Activated naive CD4-positive, alpha-beta T cell treated with anti-CD3 and anti-CD28 coated beads, Interleukin-2, amount 50 U/mL, for 72 hours (primary cell): ENCODE measurements around the gene ATE1. TPM values are rescaled to one million over a fixed set of nuclear protein-coding genes. Genes with fewer than 3 reads are reported as not detected.

Experiments used
- ATAC-seq, 2 donors: fragments of 150-1000 bp; cut with Tn5 transposase; 2 replicates each; pipeline ENCODE4 v1.10.0; 2021; ENCODE audit warnings: mild to moderate bottlenecking in 2 of 2, moderate library complexity in 2 of 2
- DNase-seq, 2 donors: peaks; one replicate each; pipeline ENCODE4 v3.0.0; 2021 to 2022; ENCODE audit warnings: low spot score in 2 of 2
- H3K27ac Mint-ChIP-seq, 2 donors: one replicate each; pipeline ENCODE4 v1.8.0; 2022; ENCODE audit warnings: mild to moderate bottlenecking in 2 of 2, mixed read lengths in 2 of 2
- H3K36me3 Mint-ChIP-seq, 2 donors: one replicate each; pipeline ENCODE4 v1.8.0; 2022; ENCODE audit warnings: mixed read lengths in 2 of 2
- H3K9me3 Mint-ChIP-seq, 2 donors: one replicate each; pipeline ENCODE4 v1.8.0; 2022; ENCODE audit warnings: mixed read lengths in 2 of 2
- total RNA-seq, 2 donors: library from RNA; stranded (reverse); gene quantifications; one replicate each; pipeline ENCODE4 v1.2.3, GENCODE V29; 2022

ATE1 gene
- total RNA-seq, 2 donors from 2014 or later: 9.0 to 18.6 TPM

- DNase-seq (no peak), ATAC-seq (no peak)
- peaks cover 11 to 15% of the 10 kb centered on the region in 2 donors for H3K36me3 Mint-ChIP-seq
- H3K9me3 Mint-ChIP-seq: peaks cover 0 to 9% of the 10 kb centered on the region in 2 donors
- H3K27ac Mint-ChIP-seq: no peak overlapping the region
Measured at GRCh38 chr10:121860810-121861209, 67.0 kb downstream of the ATE1 start.

DNA sequence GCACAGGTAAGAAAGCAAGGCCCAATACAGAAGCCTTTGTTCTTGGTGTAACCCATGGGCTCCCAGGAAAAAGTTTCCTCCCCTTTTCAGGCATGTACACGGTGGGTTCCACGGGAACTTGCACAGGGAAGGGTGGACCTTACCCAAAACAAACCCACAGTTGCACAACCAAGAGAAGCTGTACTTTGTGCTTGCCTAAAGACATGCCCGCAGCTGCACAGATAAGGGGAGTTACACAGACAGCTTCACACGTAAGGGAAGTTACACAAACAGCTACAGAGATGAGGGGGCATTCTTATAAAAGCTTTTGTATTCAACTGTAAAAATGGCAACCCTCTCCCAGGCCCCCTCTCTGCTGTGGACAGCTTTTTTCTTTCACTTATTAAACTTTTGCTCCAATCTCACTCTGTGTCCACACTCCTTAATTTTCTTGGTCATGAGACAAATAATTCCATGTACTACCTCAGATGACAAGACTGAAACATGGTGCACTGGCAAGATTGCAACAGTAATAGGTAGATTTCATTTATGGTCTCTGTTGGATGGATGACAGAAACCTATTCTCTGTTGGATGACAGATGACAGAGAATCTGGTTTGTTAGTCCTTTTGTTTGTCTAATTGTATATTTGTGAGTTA lies 72.9 kb downstream of the ATE1 start:
- DNase-seq (no peak), ATAC-seq (no peak)
- Mint-ChIP-seq H3K27ac (no peak overlapping the region), H3K9me3 (peaks cover 0 to 9% of the 10 kb centered on the region in 2 donors), H3K36me3 (peaks cover 12 to 22% of the 10 kb centered on the region in 2 donors)

DNA sequence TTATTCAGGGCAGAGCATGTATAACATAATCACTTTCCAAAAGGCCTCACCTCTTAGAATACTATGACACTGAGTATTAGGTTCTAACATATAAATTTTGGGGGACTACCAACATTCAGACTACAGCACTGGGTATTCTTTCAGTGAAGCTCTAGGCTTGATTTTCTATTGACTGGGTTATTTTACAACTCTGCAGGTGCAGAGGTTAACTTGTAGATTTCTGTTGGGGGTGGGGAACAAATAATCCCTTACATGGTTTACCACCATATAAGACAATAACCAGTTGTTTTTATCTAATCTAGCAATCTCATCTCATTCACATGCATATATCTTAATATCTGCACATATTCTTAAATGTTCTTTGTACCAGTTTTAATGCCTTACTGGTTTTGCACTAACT lies 73.9 kb downstream of the ATE1 start:
- ATAC-seq (no peak), DNase-seq (no peak)
- Mint-ChIP-seq H3K9me3 (peaks cover 0 to 9% of the 10 kb centered on the region in 2 donors), H3K27ac (no peak overlapping the region), H3K36me3 (peaks cover 20 to 22% of the 10 kb centered on the region in 2 donors)

DNA sequence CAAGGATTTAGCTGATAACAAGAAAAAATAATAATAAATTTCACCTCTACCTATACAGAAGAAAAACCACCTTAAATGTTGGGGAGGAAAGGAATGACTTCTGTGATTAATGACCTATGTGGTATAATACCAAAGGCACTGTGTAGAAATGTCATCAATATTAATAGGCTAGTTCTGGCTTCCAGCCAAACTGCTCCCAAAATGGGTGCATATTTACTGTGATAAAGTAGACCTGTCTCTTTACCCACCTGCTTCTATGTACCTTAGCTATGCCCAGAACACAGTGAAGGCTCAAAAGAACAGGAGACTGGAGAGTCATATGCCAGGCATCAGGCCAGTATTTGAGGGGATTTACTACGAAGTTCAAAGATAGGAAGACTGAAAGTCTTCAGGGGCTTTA lies 76.0 kb downstream of the ATE1 start:
- ATAC-seq: no peak
- Mint-ChIP-seq H3K9me3 (no peaks in the 10 kb centered on the region), H3K27ac (no peak overlapping the region), H3K36me3 (peaks cover 9 to 10% of the 10 kb centered on the region in 2 donors)
- DNase-seq: no peak

DNA sequence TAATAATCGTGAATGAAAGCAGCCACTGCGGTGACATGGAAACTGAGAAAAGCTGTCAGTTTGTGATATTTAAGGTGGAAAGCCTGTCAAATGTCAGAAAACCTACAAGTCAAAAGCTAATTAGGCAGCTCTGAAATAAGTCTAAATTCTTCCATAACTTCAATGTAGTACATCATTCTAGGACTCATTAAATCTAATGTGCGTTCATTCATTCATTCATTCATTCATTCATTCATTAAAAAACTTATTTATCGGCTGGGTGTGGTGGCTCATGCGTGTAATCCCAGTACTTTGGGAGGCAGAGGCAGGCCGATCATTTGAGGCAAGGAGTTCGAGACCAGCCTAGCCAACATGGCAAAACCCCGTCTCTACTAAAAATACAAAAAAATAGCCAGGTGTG lies 79.7 kb downstream of the ATE1 start:
- peaks cover 3 to 10% of the 10 kb centered on the region in 2 donors for H3K9me3 Mint-ChIP-seq
- ATAC-seq (no peak), DNase-seq (no peak)
- H3K36me3 Mint-ChIP-seq: peaks cover 22 to 34% of the 10 kb centered on the region in 2 donors
- H3K27ac Mint-ChIP-seq: no peak overlapping the region

GRCh38 chr10:121846555-121846954 lies 81.3 kb downstream of the ATE1 start:
- ATAC-seq (no peak), DNase-seq (no peak)
- Mint-ChIP-seq H3K36me3 (peaks cover 22 to 34% of the 10 kb centered on the region in 2 donors), H3K27ac (no peak overlapping the region), H3K9me3 (peaks cover 3 to 10% of the 10 kb centered on the region in 2 donors)

DNA sequence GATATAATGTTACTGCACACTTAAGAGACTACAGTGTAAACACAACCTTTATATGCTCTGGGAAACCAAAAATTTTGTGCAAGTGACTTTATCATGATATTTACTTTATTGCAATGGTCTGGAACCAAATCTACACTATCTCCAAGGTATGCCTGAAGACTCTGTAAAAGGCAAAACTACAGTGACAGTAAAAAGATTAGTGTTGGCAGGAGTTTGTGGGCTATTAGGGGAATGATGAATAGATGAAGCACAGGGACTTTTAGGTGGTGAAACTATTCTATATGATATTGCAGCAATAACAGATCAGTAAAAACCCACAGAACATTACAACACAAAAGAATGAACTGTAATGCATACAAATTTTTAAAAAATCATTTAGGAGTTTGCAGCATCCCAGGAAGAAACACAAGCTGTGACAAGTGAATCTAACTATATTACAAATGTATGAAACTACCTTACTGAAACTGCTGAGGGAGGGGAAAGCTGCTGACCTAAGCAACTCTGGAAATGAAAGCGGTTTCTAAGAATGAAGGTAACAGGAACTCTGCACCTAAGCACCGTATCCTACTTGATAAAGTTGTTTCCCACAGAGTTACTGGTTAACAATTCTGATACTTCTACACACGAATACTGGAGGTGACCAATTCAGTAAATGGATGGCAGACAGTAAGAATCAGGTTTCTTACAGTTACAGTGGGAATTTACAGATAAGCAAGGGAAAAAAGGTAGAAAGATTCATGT lies 82.6 kb downstream of the ATE1 start:
- H3K9me3 Mint-ChIP-seq: peaks cover 3 to 10% of the 10 kb centered on the region in 2 donors
- peaks cover 22 to 34% of the 10 kb centered on the region in 2 donors for H3K36me3 Mint-ChIP-seq
- H3K27ac Mint-ChIP-seq: no peak overlapping the region
- DNase-seq (peak in 1 of 2 donors; percentile 11), ATAC-seq (peak; percentile 48 to 97)

DNA sequence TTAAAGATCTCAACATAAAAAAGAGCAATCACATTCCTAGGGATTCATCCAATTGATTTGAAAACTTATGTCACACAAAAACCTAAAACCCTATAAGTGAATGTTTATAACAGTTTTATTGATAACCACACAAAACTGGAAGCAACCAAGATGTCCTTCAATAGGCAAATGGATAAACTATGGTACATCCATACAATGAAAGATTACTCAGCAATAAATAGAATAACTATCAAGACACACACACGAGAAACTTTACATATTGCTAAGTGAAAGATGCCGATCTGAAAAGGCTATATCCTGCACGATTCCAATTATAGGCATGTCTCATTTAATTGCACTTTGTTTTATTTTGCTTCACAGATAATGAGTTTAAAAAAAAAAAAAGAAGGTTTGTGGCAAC lies 83.3 kb downstream of the ATE1 start:
- H3K9me3 Mint-ChIP-seq: peaks cover 3 to 10% of the 10 kb centered on the region in 2 donors
- DNase-seq (no peak), ATAC-seq (no peak)
- H3K36me3 Mint-ChIP-seq: peaks cover 17 to 34% of the 10 kb centered on the region in 2 donors
- no peak overlapping the region for H3K27ac Mint-ChIP-seq

GRCh38 chr10:121843379-121843778 lies 84.5 kb downstream of the ATE1 start:
- DNase-seq: no peak
- H3K36me3 Mint-ChIP-seq: peaks cover 13 to 34% of the 10 kb centered on the region in 2 donors
- ATAC-seq: no peak

DNA sequence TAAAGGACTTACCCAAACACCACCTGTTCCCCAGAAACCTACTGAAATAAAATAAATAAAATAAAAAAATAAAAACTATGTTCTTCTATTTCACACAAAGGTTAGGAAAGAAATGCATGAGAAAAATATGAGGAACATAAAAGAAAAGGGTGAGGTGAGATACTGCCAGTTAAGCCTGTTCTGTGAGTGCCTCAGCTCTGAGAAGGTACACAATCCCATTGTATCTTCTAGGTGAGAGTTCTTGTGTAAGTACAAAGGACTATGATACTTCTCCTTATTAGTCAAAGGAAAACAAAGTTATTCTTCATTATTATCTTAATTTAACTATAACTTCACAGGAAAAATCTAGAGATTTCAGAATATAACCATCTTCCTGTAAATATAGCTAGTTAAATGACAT lies 86.0 kb downstream of the ATE1 start:
- no peak for ATAC-seq
- peaks cover 13 to 32% of the 10 kb centered on the region in 2 donors for H3K36me3 Mint-ChIP-seq
- no peak for DNase-seq

More at GRCh38 chr10:121843379-121843778, 84.5 kb downstream of the ATE1 start:
- H3K27ac Mint-ChIP-seq: no peak overlapping the region
- H3K9me3 Mint-ChIP-seq: peaks cover 3 to 10% of the 10 kb centered on the region in 2 donors

GRCh38 chr10:121838931-121839330 lies 88.9 kb downstream of the ATE1 start:
- H3K27ac Mint-ChIP-seq: no peak overlapping the region
- DNase-seq (no peak), ATAC-seq (no peak)
- H3K9me3 Mint-ChIP-seq: no peaks in the 10 kb centered on the region
- peaks cover 6 to 8% of the 10 kb centered on the region in 2 donors for H3K36me3 Mint-ChIP-seq

More for the DNA sequence above, 86.0 kb downstream of the ATE1 start:
- Mint-ChIP-seq H3K27ac (no peak overlapping the region), H3K9me3 (peaks cover 3 to 10% of the 10 kb centered on the region in 2 donors)

- H3K27ac Mint-ChIP-seq: peak overlapping the region; percentile 4 to 32
- ATAC-seq: no peak
Measured at GRCh38 chr10:121838149-121838548, 89.7 kb downstream of the ATE1 start.

GRCh38 chr10:121836171-121836570 lies 91.7 kb downstream of the ATE1 start:
- peaks cover 0 to 10% of the 10 kb centered on the region in 2 donors for H3K36me3 Mint-ChIP-seq
- no peaks in the 10 kb centered on the region for H3K9me3 Mint-ChIP-seq
- DNase-seq (no peak), ATAC-seq (no peak)
- H3K27ac Mint-ChIP-seq: no peak overlapping the region

More at GRCh38 chr10:121838149-121838548, 89.7 kb downstream of the ATE1 start:
- Mint-ChIP-seq H3K36me3 (peaks cover under 1 to 6% of the 10 kb centered on the region in 2 donors), H3K9me3 (no peaks in the 10 kb centered on the region)
- no peak for DNase-seq

DNA sequence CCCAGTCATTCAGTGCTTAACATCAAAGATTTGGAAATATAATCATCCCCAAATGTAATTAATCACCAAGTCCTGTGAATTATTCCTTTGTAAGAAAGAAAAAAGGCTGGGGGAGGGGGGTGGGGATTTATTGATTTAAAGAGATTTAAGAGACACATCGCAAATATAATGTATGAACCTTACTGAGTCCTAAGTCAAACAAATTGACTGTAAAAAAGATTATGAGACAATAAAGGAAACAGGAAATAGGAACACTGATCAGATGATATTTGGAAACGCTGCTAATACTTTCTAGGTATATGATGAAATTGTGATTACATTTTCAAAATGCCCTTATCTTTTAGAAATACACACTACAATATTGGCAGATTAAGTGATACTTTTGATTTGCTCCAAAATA lies 92.5 kb downstream of the ATE1 start:
- Mint-ChIP-seq H3K9me3 (no peaks in the 10 kb centered on the region), H3K27ac (no peak overlapping the region), H3K36me3 (peaks cover 0 to 10% of the 10 kb centered on the region in 2 donors)
- DNase-seq: no peak
- ATAC-seq: no peak

DNA sequence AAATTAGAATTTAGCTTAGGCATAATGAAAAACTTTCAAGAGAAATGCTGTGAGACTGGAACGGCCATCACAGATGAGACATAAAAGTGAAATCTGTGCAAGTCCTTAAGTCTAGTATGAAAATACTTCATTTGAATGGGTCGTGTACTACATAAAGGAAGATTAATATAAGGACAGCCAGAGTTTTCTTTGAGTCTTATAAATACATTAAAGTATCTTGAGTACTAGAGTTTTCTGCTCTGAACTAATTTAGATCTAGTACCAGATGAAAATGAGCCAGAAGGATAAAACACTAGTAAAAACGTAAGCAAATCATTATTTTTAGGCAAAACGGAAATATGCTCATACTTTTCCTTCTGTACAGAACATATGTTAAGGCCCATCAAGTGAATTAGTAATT lies 93.1 kb downstream of the ATE1 start:
- DNase-seq: no peak
- Mint-ChIP-seq H3K27ac (no peak overlapping the region), H3K9me3 (no peaks in the 10 kb centered on the region), H3K36me3 (peaks cover 0 to 10% of the 10 kb centered on the region in 2 donors)
- ATAC-seq: no peak

DNA sequence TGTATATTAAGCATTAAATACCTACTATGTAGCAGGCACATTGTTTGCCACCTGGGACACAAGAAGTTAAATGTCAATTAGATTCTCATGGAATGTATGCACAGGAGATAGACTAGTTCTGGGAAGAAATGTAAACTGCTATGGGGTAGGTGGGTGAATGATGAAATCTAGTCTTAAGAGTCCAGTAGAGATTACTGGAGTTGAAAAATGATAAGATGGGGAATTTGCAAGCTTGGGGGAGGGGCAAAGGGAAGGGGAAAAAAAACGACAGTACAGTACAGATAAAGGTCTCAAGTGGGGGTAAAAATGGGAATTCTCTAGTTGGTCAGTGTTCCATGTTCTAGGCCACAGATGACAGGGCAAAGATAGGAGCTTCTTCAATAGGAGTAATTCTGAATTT lies 94.4 kb downstream of the ATE1 start:
- no peak for ATAC-seq
- no peak for DNase-seq
- Mint-ChIP-seq H3K27ac (no peak overlapping the region), H3K36me3 (peaks cover 8 to 16% of the 10 kb centered on the region in 2 donors), H3K9me3 (no peaks in the 10 kb centered on the region)

GRCh38 chr10:121832647-121833046 lies 95.2 kb downstream of the ATE1 start:
- H3K36me3 Mint-ChIP-seq: peaks cover 11 to 16% of the 10 kb centered on the region in 2 donors
- H3K27ac Mint-ChIP-seq: no peak overlapping the region
- DNase-seq: no peak
- H3K9me3 Mint-ChIP-seq: no peaks in the 10 kb centered on the region
- ATAC-seq: no peak
